Measurements from ENCODE around the gene TRPM1.

DNA sequence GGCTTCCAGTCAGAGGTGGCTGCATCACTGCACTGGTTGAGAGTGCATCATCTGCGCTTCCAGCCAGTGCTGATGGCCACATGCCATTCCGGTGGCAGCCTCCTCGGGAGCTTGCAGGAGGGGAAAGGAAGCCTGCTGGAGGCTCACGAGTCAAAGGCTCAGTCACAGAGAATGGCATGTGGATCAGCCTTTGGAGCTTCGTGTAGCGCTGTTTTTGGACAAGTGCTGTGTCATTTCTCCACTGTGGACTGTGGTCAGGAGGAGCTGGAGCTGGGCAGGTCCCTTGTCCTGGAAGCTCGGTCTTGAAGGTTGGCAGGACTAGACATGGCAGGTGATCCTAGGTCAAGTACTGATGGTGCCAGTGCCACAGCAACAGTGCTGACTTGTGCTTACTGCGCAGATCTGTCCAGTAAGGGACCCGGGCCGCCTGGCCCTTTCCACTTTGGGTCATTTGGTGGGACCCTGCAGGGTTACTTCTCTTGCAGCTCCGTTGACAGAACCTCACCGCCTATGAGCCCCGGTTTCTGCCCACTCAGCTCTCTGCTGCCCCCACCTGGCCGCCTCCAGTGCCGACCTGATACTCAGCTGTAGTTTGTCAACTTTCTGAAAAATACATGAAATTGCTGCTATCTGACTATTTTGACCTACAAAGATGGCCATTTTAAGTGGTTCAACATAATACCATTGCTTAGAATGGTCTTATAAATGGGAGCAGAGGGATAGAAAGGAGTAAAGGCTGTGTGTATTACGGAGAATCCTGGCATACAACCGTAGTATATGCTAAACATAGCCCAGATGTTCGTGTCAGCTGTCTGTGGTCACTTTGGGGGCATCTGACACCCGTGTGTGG lies 27.6 kb upstream of the TRPM1 start:
- TF ChIP-seq, protein P1, sequence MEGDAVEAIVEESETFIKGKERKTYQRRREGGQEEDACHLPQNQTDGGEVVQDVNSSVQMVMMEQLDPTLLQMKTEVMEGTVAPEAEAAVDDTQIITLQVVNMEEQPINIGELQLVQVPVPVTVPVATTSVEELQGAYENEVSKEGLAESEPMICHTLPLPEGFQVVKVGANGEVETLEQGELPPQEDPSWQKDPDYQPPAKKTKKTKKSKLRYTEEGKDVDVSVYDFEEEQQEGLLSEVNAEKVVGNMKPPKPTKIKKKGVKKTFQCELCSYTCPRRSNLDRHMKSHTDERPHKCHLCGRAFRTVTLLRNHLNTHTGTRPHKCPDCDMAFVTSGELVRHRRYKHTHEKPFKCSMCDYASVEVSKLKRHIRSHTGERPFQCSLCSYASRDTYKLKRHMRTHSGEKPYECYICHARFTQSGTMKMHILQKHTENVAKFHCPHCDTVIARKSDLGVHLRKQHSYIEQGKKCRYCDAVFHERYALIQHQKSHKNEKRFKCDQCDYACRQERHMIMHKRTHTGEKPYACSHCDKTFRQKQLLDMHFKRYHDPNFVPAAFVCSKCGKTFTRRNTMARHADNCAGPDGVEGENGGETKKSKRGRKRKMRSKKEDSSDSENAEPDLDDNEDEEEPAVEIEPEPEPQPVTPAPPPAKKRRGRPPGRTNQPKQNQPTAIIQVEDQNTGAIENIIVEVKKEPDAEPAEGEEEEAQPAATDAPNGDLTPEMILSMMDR (IDR thresholded peaks at IDR 0.05; ENCODE audit: insufficient read depth, low read depth, low read length): peak; percentile 90
- no peak for TF ChIP-seq EZH2 (IDR thresholded peaks at IDR 0.05; ENCODE audit: insufficient read depth, low read length)

All from astrocyte (in vitro differentiated cells and primary cell).